KG1 (cell line): Measurements from ENCODE around the gene ERI3.

Experiments
- DNase-seq: peaks from one replicate; lab custom pipeline; 2025; lab: John Stamatoyannopoulos, UW

The ERI3 gene

DNA sequence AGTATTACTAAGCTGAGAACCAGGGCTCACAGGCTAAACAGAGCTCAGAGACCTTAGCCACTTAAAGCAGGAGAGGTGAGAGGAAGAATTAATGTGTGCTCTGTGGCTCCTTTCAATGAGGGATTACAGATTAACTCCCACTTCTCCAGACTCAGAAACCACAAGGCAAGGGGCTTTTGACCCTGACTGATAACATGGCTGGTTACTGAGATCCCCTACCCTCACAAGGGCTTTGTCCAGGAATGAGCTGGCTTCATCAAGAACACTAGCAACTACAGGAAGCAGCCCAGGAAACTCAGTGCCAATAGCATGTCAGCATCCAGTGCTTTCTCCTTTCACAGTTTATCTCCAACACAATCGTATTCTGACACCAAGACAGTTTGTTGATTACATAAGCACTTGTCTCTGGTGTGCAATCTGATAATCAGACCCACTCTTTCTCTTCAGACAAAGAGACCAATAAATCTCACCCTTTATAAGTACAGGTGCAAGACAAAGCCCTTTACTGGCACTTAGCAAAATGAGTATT, 38.8 kb downstream of the ERI3 start:
- no peak for DNase-seq

DNA sequence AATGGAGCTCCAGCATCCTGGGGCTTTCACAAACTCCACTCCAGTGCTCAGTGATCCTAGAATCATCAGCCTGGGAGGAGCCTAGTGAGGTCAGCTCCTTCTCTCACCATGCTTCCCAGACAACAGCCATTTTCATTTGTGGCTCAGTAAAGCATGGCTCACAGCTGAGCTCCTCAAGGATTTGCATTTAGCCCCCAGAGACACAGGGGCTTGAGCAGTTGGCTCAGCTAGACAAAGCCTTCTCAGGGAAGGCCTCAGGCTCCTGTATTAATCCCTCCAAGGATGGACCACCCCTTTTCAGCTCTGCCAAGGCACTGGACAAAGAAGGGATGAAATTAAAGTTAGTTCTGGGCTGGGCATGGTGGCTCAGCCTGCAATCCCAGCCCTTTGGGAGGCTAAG, 39.5 kb downstream of the ERI3 start:
- no peak for DNase-seq

GRCh38 chr1:44314452-44314851, 40.6 kb downstream of the ERI3 start:
- no peak for DNase-seq

GRCh38 chr1:44313265-44313918, 41.7 kb downstream of the ERI3 start:
- no peak for DNase-seq

GRCh38 chr1:44312399-44313196, 42.5 kb downstream of the ERI3 start:
- DNase-seq: no peak

DNA sequence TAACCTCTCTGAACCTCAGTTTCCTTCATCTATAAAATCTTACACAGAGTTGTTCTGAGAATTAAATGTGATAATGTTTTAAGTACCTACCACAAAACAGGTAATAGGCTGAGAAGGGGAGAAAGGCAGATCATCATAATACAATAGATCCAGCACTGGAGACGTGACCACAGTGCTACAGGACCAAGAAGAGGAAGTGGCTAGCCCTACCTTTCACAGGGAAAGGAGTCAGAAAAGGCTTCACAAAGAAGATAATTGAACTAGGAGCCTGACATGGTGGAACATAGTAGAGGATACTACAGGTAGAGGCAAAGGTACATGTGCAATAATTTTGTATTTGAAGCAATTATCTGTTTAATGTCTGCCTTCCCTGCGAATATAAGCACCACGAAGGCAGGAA, 45.1 kb downstream of the ERI3 start:
- DNase-seq: no peak

DNA sequence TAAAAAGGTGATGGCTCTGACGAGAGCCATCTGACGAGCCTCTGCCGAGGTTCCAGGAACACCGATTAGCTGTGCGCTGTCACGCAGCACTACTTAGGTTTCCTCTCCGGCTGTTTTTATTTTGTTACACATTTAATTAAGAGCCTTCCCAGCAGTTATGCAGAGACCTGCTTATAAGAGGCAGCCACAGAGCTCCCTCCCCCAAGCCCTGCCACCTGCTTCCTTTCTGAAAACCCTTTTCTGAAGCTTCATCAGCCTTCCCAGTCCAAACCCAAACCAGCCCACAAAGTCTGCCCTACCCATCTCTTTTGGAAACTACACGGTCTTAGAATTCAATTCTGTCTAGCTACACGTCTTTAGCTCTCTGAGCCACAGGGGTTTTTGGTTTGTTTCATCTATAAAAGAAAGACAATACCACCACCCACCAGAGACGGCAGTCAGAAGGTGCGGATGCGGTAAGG, 49.1 kb downstream of the ERI3 start:
- no peak for DNase-seq

DNA sequence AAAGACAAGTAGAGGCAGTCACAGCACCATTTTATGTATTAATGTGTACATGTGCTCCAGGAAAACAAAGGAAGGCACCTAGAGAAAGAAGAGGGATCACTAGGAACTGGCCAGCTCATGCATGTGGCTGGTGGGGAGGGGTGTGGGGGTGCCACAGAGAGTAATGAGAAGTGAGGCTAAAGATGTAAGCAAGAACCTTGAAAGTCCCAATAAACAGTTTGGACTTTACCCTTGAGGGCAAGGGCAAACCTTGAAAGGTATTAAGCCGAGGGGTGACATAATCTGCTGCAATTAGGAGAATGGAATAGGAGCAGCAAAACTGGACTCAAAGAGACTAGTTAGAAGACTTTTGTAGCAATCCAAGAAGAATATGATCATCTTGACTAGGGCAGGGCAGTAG, 51.5 kb downstream of the ERI3 start:
- no peak for DNase-seq

- no peak for DNase-seq
Observed at GRCh38 chr1:44302541-44302940, 52.5 kb downstream of the ERI3 start.

DNA sequence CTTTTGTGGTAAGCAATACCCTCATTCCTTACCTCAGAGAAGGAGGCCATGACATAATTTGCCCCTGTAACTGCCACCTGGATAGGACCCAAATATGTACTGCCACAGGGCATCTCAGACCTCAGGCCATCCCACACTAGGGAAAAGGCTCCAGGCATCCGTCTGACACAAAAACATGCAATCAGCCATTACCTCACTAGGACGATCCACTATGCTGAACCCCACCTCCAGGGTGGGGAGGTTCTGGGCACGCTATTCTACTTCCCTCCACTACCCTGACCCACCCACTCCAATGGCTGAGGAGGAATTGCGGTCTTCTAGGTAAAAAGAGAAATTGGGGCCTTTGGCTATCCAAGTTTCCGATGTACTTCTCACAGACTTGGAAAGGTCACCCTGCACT, 53.6 kb downstream of the ERI3 start:
- DNase-seq: no peak

DNA sequence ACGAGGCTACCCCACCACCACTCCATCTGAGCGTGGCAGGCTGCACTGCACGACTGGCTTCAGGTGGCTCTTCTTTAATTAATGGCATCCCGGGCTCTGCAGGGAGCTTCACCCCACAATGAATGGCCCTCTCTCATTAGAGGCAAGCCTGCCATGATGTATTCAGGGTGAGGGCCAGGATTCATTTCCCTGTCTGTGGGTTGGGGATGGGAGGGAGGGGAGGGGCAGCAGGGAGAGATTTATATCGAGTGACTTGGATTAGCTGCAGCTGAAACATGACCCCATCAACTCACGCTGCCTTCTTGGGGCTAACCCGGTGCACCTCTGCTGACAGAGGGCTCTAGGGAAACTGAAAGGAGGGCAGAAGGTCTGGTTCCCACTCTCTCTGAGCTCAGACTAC, 54.2 kb downstream of the ERI3 start:
- DNase-seq: no peak

GRCh38 chr1:44297695-44298400, 57.2 kb downstream of the ERI3 start:
- DNase-seq: no peak

DNA sequence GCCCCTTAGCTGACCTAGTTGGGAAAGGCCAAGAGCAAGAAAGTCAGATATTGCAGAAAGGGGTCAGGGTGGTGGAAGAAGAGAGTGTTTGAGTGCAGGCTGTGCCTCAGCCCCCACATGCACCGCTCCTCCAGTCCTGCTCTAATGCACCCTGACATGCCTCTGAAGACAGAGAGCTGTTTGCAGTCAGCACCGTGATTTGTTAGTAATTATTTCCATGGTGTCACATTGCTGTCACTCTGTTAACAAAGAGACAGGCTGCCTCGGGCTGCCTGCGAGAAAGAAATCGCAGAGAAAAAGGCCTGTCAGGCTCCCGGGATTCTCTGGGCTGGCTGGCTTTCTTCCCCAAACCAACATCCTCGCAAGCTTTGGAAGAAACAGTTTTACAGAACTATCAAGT, 58.3 kb downstream of the ERI3 start:
- DNase-seq: no peak

- DNase-seq: no peak
Observed at GRCh38 chr1:44296086-44296485, 59.0 kb downstream of the ERI3 start.

- DNase-seq: no peak
Observed at GRCh38 chr1:44294588-44295007, 60.5 kb downstream of the ERI3 start.

- DNase-seq: no peak
Observed at GRCh38 chr1:44293761-44294315, 61.2 kb downstream of the ERI3 start.

DNA sequence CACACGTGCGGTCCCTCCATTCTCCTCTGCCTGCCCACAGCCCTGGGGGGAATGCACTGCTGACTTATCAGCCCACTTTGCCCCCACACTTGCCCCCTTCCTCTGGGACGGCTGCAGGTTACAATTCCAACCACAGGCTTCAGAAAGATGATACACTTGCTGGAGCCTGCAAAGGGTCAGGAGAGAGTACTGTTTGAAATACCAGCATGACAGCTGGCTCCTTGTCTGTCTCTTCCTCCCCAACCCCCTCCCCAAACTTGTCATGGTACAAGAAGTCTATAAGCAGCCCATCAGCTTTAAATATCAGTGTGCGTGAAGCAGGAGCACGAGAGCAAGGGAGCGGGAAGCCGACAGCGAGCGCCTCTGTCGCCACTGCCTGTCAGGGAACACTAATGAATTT, 62.4 kb downstream of the ERI3 start:
- no peak for DNase-seq

- no peak for DNase-seq
Observed at GRCh38 chr1:44290250-44291094, 64.6 kb downstream of the ERI3 start.

GRCh38 chr1:44289530-44289929, 65.5 kb downstream of the ERI3 start:
- no peak for DNase-seq

- DNase-seq: no peak
Observed at GRCh38 chr1:44288883-44289282, 66.2 kb downstream of the ERI3 start.

GRCh38 chr1:44284184-44284583, 70.9 kb downstream of the ERI3 start:
- DNase-seq: no peak
